ENCODE results near the gene TMEM25. TPM values are rescaled to one million over a fixed set of nuclear protein-coding genes. Genes with fewer than 3 reads are reported as not detected.

The TMEM25 gene
- total and polyA plus RNA-seq, 2 of the 13 experiments (the other 11 are each of a cell fraction or from before 2014, with no cell fraction given) = 7.5 to 17.2 TPM

GRCh38 chr11:118521892-118522311 is 9.1 kb upstream of the TMEM25 start (continued):
- no peak for TF ChIP-seq FOXP1 (IDR thresholded peaks at IDR 0.05)
- no peak for TF ChIP-seq FOXP1 (CRISPR knock-in tag; IDR thresholded peaks at IDR 0.05)
- no peak for TF ChIP-seq ZNF691 (CRISPR knock-in tag; IDR thresholded peaks at IDR 0.05; ENCODE audit: borderline replicate concordance, low read depth)
- no peak for TF ChIP-seq ZNF513 (CRISPR knock-in tag; conservative IDR thresholded peaks at IDR 0.05)
- no peak for TF ChIP-seq TBP (CRISPR knock-in tag; IDR thresholded peaks at IDR 0.05)
- no peak for TF ChIP-seq POGZ (CRISPR knock-in tag; IDR thresholded peaks at IDR 0.05)
- no peak for TF ChIP-seq EZH2 (conservative IDR thresholded peaks at IDR 0.05; ENCODE audit: low read depth, low read length)
- TF ChIP-seq ZNF276 (CRISPR knock-in tag; IDR thresholded peaks at IDR 0.05; ENCODE audit: low read depth) = no peak

- no peak overlapping the region for H2AFZ ChIP-seq (ENCODE audit: low read length)
- peaks cover 16% of the 10 kb centered on the region for H3K4me1 ChIP-seq (ENCODE audit: insufficient read depth, low read length)
- ChIA-PET POLR2A (no interaction called here), CTCF (ENCODE audit: low intra/inter-chr PET ratio, low total read pairs) (no interaction called here)
- H3K36me3 ChIP-seq (replicated peaks in 1 of 2; ENCODE audit: control insufficient read depth in 1 of 2, insufficient read depth in 2 of 2, low read length in 2 of 2) = peaks cover 19 to 46% of the 10 kb centered on the region in 2 experiments
- H3K4me3 ChIP-seq (replicated peaks in 1 of 3; ENCODE audit: insufficient read depth in 1 of 3, low read depth in 2 of 3, low read length in 3 of 3) = no peak overlapping the region
- BruUV-seq (replicated peaks) = no TSS peak
- no peaks in the 10 kb centered on the region for H3K79me2 ChIP-seq (ENCODE audit: insufficient read depth, low read length)
- ATAC-seq (peak; percentile 88), FAIRE-seq (peak; percentile 63), DNase-seq (ENCODE audit: low spot score) (peak; percentile 35)
- intact Hi-C loops (cut with micrococcal nuclease; ENCODE audit: unreplicated experiment) (no loop called here), in situ Hi-C loops (cut with HindIII; ENCODE audit: extremely low pct_ligation_motif_present, low pct_unique_long_range_greater_than_20kb) (no loop called here)
- H3K4me2 ChIP-seq (ENCODE audit: low read depth, low read length) = no peak overlapping the region
- no peaks in the 10 kb centered on the region for H4K20me1 ChIP-seq (ENCODE audit: insufficient read depth, low read length)
- WGBS (ENCODE audit: low lambda C conversion rate) = 93% methylated on average over 5 of the region's 6 CpGs
- H3K9me3 ChIP-seq (ENCODE audit: low read length) = no peaks in the 10 kb centered on the region
- H3K9ac ChIP-seq (ENCODE audit: insufficient read depth, low read depth, low read length) = no peak overlapping the region
- H3K27ac ChIP-seq (ENCODE audit: extremely low read length, insufficient read depth, low read length) = no peak overlapping the region
- no peaks in the 10 kb centered on the region for H3K27me3 ChIP-seq (ENCODE audit: control insufficient read depth in 1 of 2, insufficient read depth in 2 of 2, low read length in 2 of 2)
- TF ChIP-seq ZNF577 (CRISPR knock-in tag; IDR thresholded peaks at IDR 0.05; ENCODE audit: borderline replicate concordance, low read depth) = no peak
- peak; percentile 40 for TF ChIP-seq STAG1 (CRISPR knock-in tag; IDR thresholded peaks at IDR 0.05)
- no peak for TF ChIP-seq CSRNP2 (CRISPR knock-in tag; conservative IDR thresholded peaks at IDR 0.05; ENCODE audit: low read depth)
- TF ChIP-seq CEBPB (IDR thresholded peaks at IDR 0.05; ENCODE audit: borderline replicate concordance, low read depth, low read length) = no peak
- TF ChIP-seq MTF2 (CRISPR knock-in tag; IDR thresholded peaks at IDR 0.05; ENCODE audit: borderline replicate concordance) = no peak
- TF ChIP-seq TCF12 (IDR thresholded peaks at IDR 0.05) = no peak
- TF ChIP-seq TCF12 (CRISPR knock-in tag; IDR thresholded peaks at IDR 0.05) = no peak
- TF ChIP-seq THAP9 (CRISPR knock-in tag; IDR thresholded peaks at IDR 0.05; ENCODE audit: borderline replicate concordance) = no peak
Measured at GRCh38 chr11:118522571-118523072, 8.4 kb upstream of the TMEM25 start.

Data from HepG2 (cell line).